Measurements from ENCODE around the gene BEX4.

Gene BEX4

DNA sequence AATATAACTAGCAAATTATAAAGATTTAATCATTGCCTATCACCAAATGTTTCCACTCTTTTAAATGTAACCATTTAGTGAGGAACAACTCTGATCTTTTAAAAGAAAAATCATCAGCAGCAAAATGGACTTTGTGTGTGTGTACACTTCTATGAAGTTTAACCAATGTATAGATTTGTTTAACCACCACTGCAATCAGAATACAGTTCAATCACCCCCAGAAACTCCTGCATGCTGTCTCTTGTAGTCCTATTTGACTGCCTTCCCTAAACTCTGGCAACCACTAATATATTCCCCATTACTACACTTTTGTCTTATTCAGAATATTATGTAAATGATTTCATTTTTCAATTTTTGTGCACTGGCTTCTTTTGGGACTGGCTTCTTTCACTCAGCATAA, 41.7 kb downstream of the BEX4 start:
- TF ChIP-seq, protein P1, sequence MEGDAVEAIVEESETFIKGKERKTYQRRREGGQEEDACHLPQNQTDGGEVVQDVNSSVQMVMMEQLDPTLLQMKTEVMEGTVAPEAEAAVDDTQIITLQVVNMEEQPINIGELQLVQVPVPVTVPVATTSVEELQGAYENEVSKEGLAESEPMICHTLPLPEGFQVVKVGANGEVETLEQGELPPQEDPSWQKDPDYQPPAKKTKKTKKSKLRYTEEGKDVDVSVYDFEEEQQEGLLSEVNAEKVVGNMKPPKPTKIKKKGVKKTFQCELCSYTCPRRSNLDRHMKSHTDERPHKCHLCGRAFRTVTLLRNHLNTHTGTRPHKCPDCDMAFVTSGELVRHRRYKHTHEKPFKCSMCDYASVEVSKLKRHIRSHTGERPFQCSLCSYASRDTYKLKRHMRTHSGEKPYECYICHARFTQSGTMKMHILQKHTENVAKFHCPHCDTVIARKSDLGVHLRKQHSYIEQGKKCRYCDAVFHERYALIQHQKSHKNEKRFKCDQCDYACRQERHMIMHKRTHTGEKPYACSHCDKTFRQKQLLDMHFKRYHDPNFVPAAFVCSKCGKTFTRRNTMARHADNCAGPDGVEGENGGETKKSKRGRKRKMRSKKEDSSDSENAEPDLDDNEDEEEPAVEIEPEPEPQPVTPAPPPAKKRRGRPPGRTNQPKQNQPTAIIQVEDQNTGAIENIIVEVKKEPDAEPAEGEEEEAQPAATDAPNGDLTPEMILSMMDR (conservative IDR thresholded peaks at IDR 0.05; ENCODE audit: control insufficient read depth, insufficient read depth, low read depth, low read length) = no peak
- no peak for DNase-seq (ENCODE audit: low read depth)

GRCh38 chrX:103258275-103258674, 43.4 kb downstream of the BEX4 start:
- H3K4me3 ChIP-seq (ENCODE audit: control insufficient read depth, low read depth, low read length) = no peak overlapping the region
- TF ChIP-seq, protein P1 (conservative IDR thresholded peaks at IDR 0.05; ENCODE audit: control insufficient read depth, insufficient read depth, low read depth, low read length) = no peak
- DNase-seq (ENCODE audit: low read depth) = no peak

More for the DNA sequence above, 41.7 kb downstream of the BEX4 start:
- H3K4me3 ChIP-seq (ENCODE audit: control insufficient read depth, low read depth, low read length) = no peak overlapping the region
